ENCODE data around the gene CAMSAP2. TPM values are rescaled to one million over a fixed set of nuclear protein-coding genes. Genes with fewer than 3 reads are reported as not detected.

Gene CAMSAP2
- total RNA-seq, 1 donor from 2014 or later: 49.4 TPM

DNA sequence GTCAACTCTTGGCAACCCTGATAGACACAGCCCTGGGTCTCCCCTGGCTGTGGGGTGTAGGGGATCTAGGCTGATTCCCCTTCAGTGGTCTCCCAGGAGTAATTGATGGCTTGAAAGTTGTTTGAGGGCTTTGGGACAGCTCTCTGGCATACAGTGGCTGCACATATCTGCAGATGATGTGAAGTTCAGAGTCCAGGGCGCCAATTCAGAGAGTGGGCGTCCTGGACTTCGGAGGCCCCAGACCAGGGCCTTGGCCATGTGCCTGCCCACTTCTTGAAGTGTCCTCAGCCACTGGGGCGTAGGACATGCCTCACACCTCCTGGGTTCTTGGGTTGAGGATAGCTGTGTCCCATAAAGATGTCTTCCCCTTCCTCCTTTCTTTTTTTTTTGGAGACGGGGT lies 158.6 kb downstream of the CAMSAP2 start:
- Histone ChIP-seq H3K36me3 (ENCODE audit: insufficient read depth, low read length) (no peaks in the 10 kb centered on the region), H3K27ac (ENCODE audit: low read depth, low read length) (no peak overlapping the region), H3K4me3 (ENCODE audit: insufficient read depth, low read depth, low read length) (no peak overlapping the region), H3K4me1 (ENCODE audit: insufficient read depth, low read length) (peaks cover 12% of the 10 kb centered on the region), H3K79me2 (ENCODE audit: insufficient read depth, low read length) (no peaks in the 10 kb centered on the region), H3K9me3 (ENCODE audit: insufficient read depth, low read depth, low read length) (no peaks in the 10 kb centered on the region), H3K4me2 (ENCODE audit: low read length) (no peak overlapping the region), H4K20me1 (ENCODE audit: insufficient read depth, low read length) (no peaks in the 10 kb centered on the region), H3K27me3 (ENCODE audit: insufficient read depth, low read length) (no peaks in the 10 kb centered on the region), H2AFZ (ENCODE audit: low read depth, low read length) (no peak overlapping the region), H3K9ac (ENCODE audit: low read length) (no peak overlapping the region)
- Mint-ChIP-seq H3K4me3 (ENCODE audit: unreplicated experiment) (no peak overlapping the region), H3K27me3 (ENCODE audit: low read depth, unreplicated experiment) (no peaks in the 10 kb centered on the region), H3K36me3 (ENCODE audit: low read depth, unreplicated experiment) (peaks cover 7% of the 10 kb centered on the region), H3K27ac (ENCODE audit: unreplicated experiment) (no peak overlapping the region), H3K9me3 (ENCODE audit: unreplicated experiment) (peaks cover 4% of the 10 kb centered on the region), H3K4me1 (ENCODE audit: low read depth, unreplicated experiment) (peaks cover 42% of the 10 kb centered on the region)
- DNase-seq (ENCODE audit: low read depth): no peak
- FAIRE-seq: no peak
- TF ChIP-seq, protein P1, sequence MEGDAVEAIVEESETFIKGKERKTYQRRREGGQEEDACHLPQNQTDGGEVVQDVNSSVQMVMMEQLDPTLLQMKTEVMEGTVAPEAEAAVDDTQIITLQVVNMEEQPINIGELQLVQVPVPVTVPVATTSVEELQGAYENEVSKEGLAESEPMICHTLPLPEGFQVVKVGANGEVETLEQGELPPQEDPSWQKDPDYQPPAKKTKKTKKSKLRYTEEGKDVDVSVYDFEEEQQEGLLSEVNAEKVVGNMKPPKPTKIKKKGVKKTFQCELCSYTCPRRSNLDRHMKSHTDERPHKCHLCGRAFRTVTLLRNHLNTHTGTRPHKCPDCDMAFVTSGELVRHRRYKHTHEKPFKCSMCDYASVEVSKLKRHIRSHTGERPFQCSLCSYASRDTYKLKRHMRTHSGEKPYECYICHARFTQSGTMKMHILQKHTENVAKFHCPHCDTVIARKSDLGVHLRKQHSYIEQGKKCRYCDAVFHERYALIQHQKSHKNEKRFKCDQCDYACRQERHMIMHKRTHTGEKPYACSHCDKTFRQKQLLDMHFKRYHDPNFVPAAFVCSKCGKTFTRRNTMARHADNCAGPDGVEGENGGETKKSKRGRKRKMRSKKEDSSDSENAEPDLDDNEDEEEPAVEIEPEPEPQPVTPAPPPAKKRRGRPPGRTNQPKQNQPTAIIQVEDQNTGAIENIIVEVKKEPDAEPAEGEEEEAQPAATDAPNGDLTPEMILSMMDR (IDR thresholded peaks at IDR 0.05; ENCODE audit: insufficient read depth, low read depth, low read length): no peak
- no peak for TF ChIP-seq EZH2 (IDR thresholded peaks at IDR 0.05; ENCODE audit: insufficient read depth, low read length)

DNA sequence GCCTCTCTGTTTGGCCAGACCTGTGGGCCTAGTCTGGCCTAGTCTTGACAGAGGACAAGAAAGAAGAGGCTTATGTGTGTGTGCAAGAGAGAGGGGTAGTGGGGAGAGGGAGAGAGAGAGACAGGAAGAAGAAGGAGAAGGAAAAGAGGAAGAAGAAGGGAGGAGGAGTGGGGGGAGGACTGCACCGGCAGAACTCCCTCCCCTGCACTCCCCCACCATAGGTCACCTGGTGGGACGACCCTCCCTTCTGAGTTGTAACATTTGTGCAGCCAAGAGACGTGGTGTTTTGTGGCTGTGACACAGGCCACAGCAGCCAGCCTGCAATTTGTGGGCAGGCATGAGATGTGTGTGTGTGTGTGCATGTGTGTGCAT lies 160.3 kb downstream of the CAMSAP2 start:
- H3K36me3 Mint-ChIP-seq (ENCODE audit: low read depth, unreplicated experiment): peaks cover 7% of the 10 kb centered on the region
- no peak overlapping the region for H3K9ac ChIP-seq (ENCODE audit: low read length)
- no peak overlapping the region for H3K4me3 Mint-ChIP-seq (ENCODE audit: unreplicated experiment)
- H3K36me3 ChIP-seq (ENCODE audit: insufficient read depth, low read length): no peaks in the 10 kb centered on the region
- H3K4me2 ChIP-seq (ENCODE audit: low read length): no peak overlapping the region
- H3K4me1 ChIP-seq (ENCODE audit: insufficient read depth, low read length): peaks cover 12% of the 10 kb centered on the region
- no peaks in the 10 kb centered on the region for H3K79me2 ChIP-seq (ENCODE audit: insufficient read depth, low read length)
- H3K27me3 Mint-ChIP-seq (ENCODE audit: low read depth, unreplicated experiment): no peaks in the 10 kb centered on the region
- no peak overlapping the region for H2AFZ ChIP-seq (ENCODE audit: low read depth, low read length)
- peaks cover 34% of the 10 kb centered on the region for H3K4me1 Mint-ChIP-seq (ENCODE audit: low read depth, unreplicated experiment)
- H3K4me3 ChIP-seq (ENCODE audit: insufficient read depth, low read depth, low read length): no peak overlapping the region
- no peak for DNase-seq (ENCODE audit: low read depth)
- H3K27me3 ChIP-seq (ENCODE audit: insufficient read depth, low read length): no peaks in the 10 kb centered on the region
- H3K9me3 ChIP-seq (ENCODE audit: insufficient read depth, low read depth, low read length): no peaks in the 10 kb centered on the region
- TF ChIP-seq EZH2 (IDR thresholded peaks at IDR 0.05; ENCODE audit: insufficient read depth, low read length): no peak
- TF ChIP-seq, protein P1 (IDR thresholded peaks at IDR 0.05; ENCODE audit: insufficient read depth, low read depth, low read length): no peak
- no peaks in the 10 kb centered on the region for H4K20me1 ChIP-seq (ENCODE audit: insufficient read depth, low read length)
- no peak overlapping the region for H3K27ac ChIP-seq (ENCODE audit: low read depth, low read length)
- no peak for FAIRE-seq
- peak overlapping the region; percentile 75 for H3K27ac Mint-ChIP-seq (ENCODE audit: unreplicated experiment)
- H3K9me3 Mint-ChIP-seq (ENCODE audit: unreplicated experiment): peaks cover 2% of the 10 kb centered on the region

DNA sequence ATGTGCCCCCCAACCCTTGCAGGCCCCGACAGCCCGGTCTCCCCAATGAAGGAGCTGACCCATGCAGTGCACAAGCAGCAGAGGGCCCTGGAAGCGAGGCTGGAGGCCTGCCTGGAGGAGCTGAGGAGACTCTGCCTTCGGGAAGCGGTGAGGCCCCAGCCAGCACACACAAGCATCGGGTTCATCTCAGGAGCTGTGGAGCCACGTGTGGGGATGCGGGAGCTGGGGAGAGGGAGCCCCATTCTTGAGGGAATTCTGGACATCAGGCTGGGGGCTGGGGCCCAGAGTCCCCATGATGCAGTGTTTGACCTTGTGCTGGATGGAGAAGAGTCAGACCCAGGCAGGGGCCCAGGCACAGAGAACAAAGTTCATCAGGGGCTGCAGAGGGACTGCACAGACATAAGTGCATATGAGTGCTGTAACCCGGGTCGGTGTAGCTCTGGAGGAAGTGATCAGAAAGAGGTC lies 160.8 kb downstream of the CAMSAP2 start:
- Histone ChIP-seq H3K9ac (ENCODE audit: low read length) (no peak overlapping the region), H3K27ac (ENCODE audit: low read depth, low read length) (no peak overlapping the region), H3K4me1 (ENCODE audit: insufficient read depth, low read length) (peaks cover 12% of the 10 kb centered on the region), H4K20me1 (ENCODE audit: insufficient read depth, low read length) (no peaks in the 10 kb centered on the region), H3K27me3 (ENCODE audit: insufficient read depth, low read length) (no peaks in the 10 kb centered on the region), H2AFZ (ENCODE audit: low read depth, low read length) (no peak overlapping the region), H3K9me3 (ENCODE audit: insufficient read depth, low read depth, low read length) (no peaks in the 10 kb centered on the region), H3K79me2 (ENCODE audit: insufficient read depth, low read length) (no peaks in the 10 kb centered on the region), H3K4me3 (ENCODE audit: insufficient read depth, low read depth, low read length) (no peak overlapping the region), H3K4me2 (ENCODE audit: low read length) (no peak overlapping the region), H3K36me3 (ENCODE audit: insufficient read depth, low read length) (no peaks in the 10 kb centered on the region)
- Mint-ChIP-seq H3K27ac (ENCODE audit: unreplicated experiment) (no peak overlapping the region), H3K9me3 (ENCODE audit: unreplicated experiment) (peaks cover 2% of the 10 kb centered on the region), H3K27me3 (ENCODE audit: low read depth, unreplicated experiment) (no peaks in the 10 kb centered on the region), H3K36me3 (ENCODE audit: low read depth, unreplicated experiment) (peaks cover 7% of the 10 kb centered on the region), H3K4me1 (ENCODE audit: low read depth, unreplicated experiment) (peaks cover 34% of the 10 kb centered on the region), H3K4me3 (ENCODE audit: unreplicated experiment) (no peak overlapping the region)
- FAIRE-seq (no peak), DNase-seq (ENCODE audit: low read depth) (no peak)
- TF ChIP-seq EZH2 (IDR thresholded peaks at IDR 0.05; ENCODE audit: insufficient read depth, low read length): no peak
- TF ChIP-seq, protein P1 (IDR thresholded peaks at IDR 0.05; ENCODE audit: insufficient read depth, low read depth, low read length): no peak
